Vagina (tissue), 2 donors: ENCODE measurements around the gene AMER3.

Experiments used
- CTCF ChIP-seq, 3 experiments: fragments of 450-650 bp in 2 of 3; fragments of 200-600 bp in 1 of 3; sonication (generic) in 1 of 3; IDR thresholded peaks; one replicate each; pipeline ENCODE4 v1.5.1; 2017 to 2019; ENCODE audit warnings: antibody characterized with exemption in 3 of 3, mild to moderate bottlenecking in 2 of 3, moderate library complexity in 2 of 3
- POLR2A ChIP-seq, 2 donors: fragments of 450-650 bp; IDR thresholded peaks; one replicate each; pipeline ENCODE4 v1.6.1; 2017; ENCODE audit warnings: antibody characterized with exemption in 2 of 2, mild to moderate bottlenecking in 2 of 2, moderate library complexity in 2 of 2

GRCh38 chr2:130743278-130743677 lies 12.1 kb upstream of the AMER3 start:
- TF ChIP-seq CTCF (IDR thresholded peaks at IDR 0.05) (no peak), POLR2A (IDR thresholded peaks at IDR 0.05) (no peak)
